OCI-LY1 (cell line): ENCODE data around the gene IGIP.

Source experiments
- H2AFZ ChIP-seq: fragments of 200-600 bp; sonication (generic), shearing (Covaris generic); 2 replicates; pipeline ENCODE4 v1.6.0; 2014; ENCODE audit warnings: antibody characterized with exemption, mild to moderate bottlenecking, low read length
- H3F3A ChIP-seq: fragments of 200-600 bp; sonication (generic), shearing (Covaris generic); 2 replicates; pipeline ENCODE4 v1.6.0; 2014; ENCODE audit warnings: mild to moderate bottlenecking, antibody characterized with exemption, low read length, moderate library complexity; ENCODE audit not compliant: insufficient read depth
- H3K27ac ChIP-seq: fragments of 200-600 bp; sonication (generic); 2 replicates; pipeline ENCODE4 v1.5.1; 2014; ENCODE audit warnings: low read length, mixed run types, mild to moderate bottlenecking, low read depth; ENCODE audit not compliant: poor library complexity, severe bottlenecking
- H3K27me3 ChIP-seq: fragments of 200-600 bp; sonication (generic); 2 replicates; pipeline ENCODE4 v1.6.0; 2014; ENCODE audit warnings: antibody characterized with exemption, mild to moderate bottlenecking, low read length, moderate library complexity; ENCODE audit not compliant: insufficient read depth
- H3K36me3 ChIP-seq: fragments of 200-600 bp; sonication (generic); 2 replicates; pipeline ENCODE4 v1.6.1; 2014; ENCODE audit warnings: mild to moderate bottlenecking, antibody characterized with exemption, low read length, moderate library complexity, mixed read lengths; ENCODE audit not compliant: insufficient read depth
- H3K4me1 ChIP-seq: fragments of 200-600 bp; sonication (generic); 2 replicates; pipeline ENCODE4 v1.5.1; 2014; ENCODE audit warnings: mild to moderate bottlenecking, low read length, moderate library complexity; ENCODE audit not compliant: insufficient read depth, severe bottlenecking
- H3K4me2 ChIP-seq: fragments of 200-600 bp; sonication (generic), shearing (Covaris generic); 2 replicates; pipeline ENCODE4 v1.6.1; 2014; ENCODE audit warnings: low read length
- H3K4me3 ChIP-seq: fragments of 200-600 bp; sonication (generic); 2 replicates; pipeline ENCODE4 v1.5.1; 2014; ENCODE audit warnings: low read length, low read depth, mild to moderate bottlenecking, mixed read lengths; ENCODE audit not compliant: poor library complexity, severe bottlenecking
- H3K79me2 ChIP-seq: fragments of 200-600 bp; shearing (Covaris generic); 2 replicates; pipeline ENCODE4 v1.6.1; 2016; ENCODE audit warnings: mixed run types, low read length, mixed read lengths; ENCODE audit not compliant: insufficient read depth
- H3K9ac ChIP-seq: fragments of 200-600 bp; sonication (generic), shearing (Covaris generic); 2 replicates; pipeline ENCODE4 v1.6.1; 2014; ENCODE audit warnings: mild to moderate bottlenecking, low read length, mixed read lengths
- H3K9me2 ChIP-seq: fragments of 200-600 bp; sonication (generic), shearing (Covaris generic); 2 replicates; pipeline ENCODE4 v1.6.1; 2014; ENCODE audit warnings: low read depth, mild to moderate bottlenecking, low read length, mixed read lengths
- H3K9me3 ChIP-seq: fragments of 200-600 bp; shearing (Covaris generic); 2 replicates; pipeline ENCODE4 v1.6.1; 2014; ENCODE audit warnings: low read length, mixed read lengths
- H4K20me1 ChIP-seq: fragments of 200-600 bp; sonication (generic), shearing (Covaris generic); 2 replicates; pipeline ENCODE4 v1.6.0; 2016; ENCODE audit warnings: mild to moderate bottlenecking, low read length; ENCODE audit not compliant: insufficient read depth
- CTCF ChIP-seq: fragments of 200-600 bp; sonication (generic), shearing (Covaris generic); IDR thresholded peaks from 2 replicates; pipeline ENCODE4 v1.5.1; 2017; ENCODE audit warnings: mild to moderate bottlenecking, antibody characterized with exemption, low read length, moderate library complexity, mixed read lengths
- EZH2 ChIP-seq: fragments of 200-600 bp; sonication (generic), shearing (Covaris generic); IDR thresholded peaks from 2 replicates; pipeline ENCODE4 v1.8.0; 2017; ENCODE audit warnings: borderline replicate concordance, mixed run types, mild to moderate bottlenecking, antibody characterized with exemption, low read length, moderate library complexity, mixed read lengths

The IGIP gene

GRCh38 chr5:140126315-140127012, 727 bp downstream of the IGIP start:
- H3K4me1 ChIP-seq = no peaks in the 10 kb centered on the region
- no peak overlapping the region for H2AFZ ChIP-seq

GRCh38 chr5:140128376-140128775, 2.6 kb downstream of the IGIP start:
- H3F3A ChIP-seq = no peaks in the 10 kb centered on the region
- H3K79me2 ChIP-seq = no peaks in the 10 kb centered on the region

More at GRCh38 chr5:140126315-140127012, 727 bp downstream of the IGIP start:
- Histone ChIP-seq H3K36me3 (no peaks in the 10 kb centered on the region), H3K79me2 (no peaks in the 10 kb centered on the region), H3K9me3 (no peaks in the 10 kb centered on the region), H3F3A (no peaks in the 10 kb centered on the region), H4K20me1 (peaks cover 2% of the 10 kb centered on the region; the same call in 1 of the 2 replicates), H3K4me3 (no peak overlapping the region), H3K4me2 (no peak overlapping the region), H3K27me3 (no peaks in the 10 kb centered on the region), H3K9ac (no peak overlapping the region), H3K27ac (no peak overlapping the region), H3K9me2 (no peaks in the 10 kb centered on the region)
- TF ChIP-seq CTCF = no peak
- TF ChIP-seq EZH2 = no peak

DNA sequence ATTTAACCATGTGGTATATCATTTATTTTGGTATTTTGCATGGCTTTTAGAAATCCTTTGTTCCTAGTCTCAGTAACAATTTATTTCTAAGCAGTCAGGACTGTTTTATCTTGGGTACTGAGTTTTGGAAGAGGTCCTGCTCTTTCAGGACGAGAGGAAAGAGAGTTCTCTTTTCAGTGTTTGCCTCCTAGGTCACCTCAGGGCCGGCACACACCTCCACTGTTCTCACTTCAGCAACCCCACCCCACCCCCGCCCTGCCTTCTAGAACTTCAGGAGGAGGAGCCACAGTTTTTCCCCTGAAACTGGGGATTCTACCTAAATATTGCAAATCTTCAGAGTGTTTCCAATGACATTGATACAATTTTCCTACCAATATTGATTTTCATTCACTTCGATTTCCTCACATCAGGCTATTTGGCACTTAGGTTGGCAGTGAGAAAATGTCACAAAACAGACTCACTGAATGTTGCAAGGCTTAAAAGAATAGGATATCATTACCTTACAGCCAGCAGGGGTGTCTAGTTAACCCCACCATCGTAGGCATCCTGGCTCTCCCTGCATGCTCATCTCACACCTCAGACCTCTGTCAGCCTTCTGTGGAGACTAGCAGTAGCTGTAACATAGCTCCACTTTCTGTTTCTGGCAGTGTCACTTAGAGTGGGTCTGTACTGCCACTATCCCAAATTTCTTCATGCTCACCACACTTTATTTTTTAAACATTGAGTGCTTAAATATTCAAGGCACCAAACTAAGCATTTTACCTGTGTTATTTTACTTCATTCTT, 5.4 kb downstream of the IGIP start:
- no peaks in the 10 kb centered on the region for H3F3A ChIP-seq
- no peaks in the 10 kb centered on the region for H3K4me1 ChIP-seq
- H3K27ac ChIP-seq = no peak overlapping the region
- H3K9me2 ChIP-seq = no peaks in the 10 kb centered on the region
- no peak overlapping the region for H3K4me2 ChIP-seq
- H3K9ac ChIP-seq = no peak overlapping the region
- no peaks in the 10 kb centered on the region for H3K9me3 ChIP-seq
- 0 out of 2 replicates have a peak, but pooled peaks cover 3% of the 10 kb centered on the region for H3K27me3 ChIP-seq
- peaks cover 5% of the 10 kb centered on the region; the same call in 1 of the 2 replicates for H4K20me1 ChIP-seq
- H3K4me3 ChIP-seq = no peak overlapping the region
- no peaks in the 10 kb centered on the region for H3K79me2 ChIP-seq
- no peaks in the 10 kb centered on the region for H3K36me3 ChIP-seq
- TF ChIP-seq EZH2 = no peak
- no peak for TF ChIP-seq CTCF
- H2AFZ ChIP-seq = no peak overlapping the region

More at GRCh38 chr5:140128376-140128775, 2.6 kb downstream of the IGIP start:
- no peaks in the 10 kb centered on the region for H3K27me3 ChIP-seq
- H3K4me1 ChIP-seq = no peaks in the 10 kb centered on the region
- no peak overlapping the region for H2AFZ ChIP-seq
- no peak overlapping the region for H3K9ac ChIP-seq
- no peaks in the 10 kb centered on the region for H3K36me3 ChIP-seq
- no peak overlapping the region for H3K4me3 ChIP-seq
- H3K4me2 ChIP-seq = no peak overlapping the region
- no peak overlapping the region for H3K27ac ChIP-seq
- TF ChIP-seq EZH2 (no peak), CTCF (no peak)
- no peaks in the 10 kb centered on the region for H3K9me3 ChIP-seq
- H4K20me1 ChIP-seq = peaks cover 7% of the 10 kb centered on the region; the same call in 1 of the 2 replicates
- no peaks in the 10 kb centered on the region for H3K9me2 ChIP-seq
